ENCODE data around the gene SHF.
"Not testable (repeated sequence)": the region's sequence is repeated elsewhere in the genome, so short reads cannot be mapped to it uniquely, and the experiment has no call there.

SHF gene

GRCh38 chr15:45146405-45146804, 41.4 kb downstream of the SHF start:
- DNase-seq (ENCODE audit: low read depth): no peak

DNA sequence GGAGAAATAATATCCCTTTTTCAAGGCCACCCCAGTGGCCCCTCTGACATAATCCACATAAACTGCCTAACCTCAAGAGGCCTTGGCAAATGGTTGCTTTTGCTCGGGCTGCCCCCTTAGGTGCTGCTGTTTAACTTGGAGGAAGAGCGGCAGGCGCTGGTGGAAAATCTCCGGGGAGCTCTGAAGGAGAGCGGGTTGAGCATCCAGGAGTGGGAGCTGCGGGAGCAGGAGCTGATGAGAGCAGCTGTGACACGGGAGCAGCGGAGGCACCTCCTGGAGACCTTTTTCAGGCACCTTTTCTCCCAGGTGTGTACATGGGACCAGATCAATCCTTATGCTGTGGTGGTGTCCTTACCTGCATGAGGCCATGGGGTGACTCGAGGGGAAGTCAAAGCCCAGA, 43.0 kb downstream of the SHF start:
- DNase-seq (ENCODE audit: low read depth): no peak

DNA sequence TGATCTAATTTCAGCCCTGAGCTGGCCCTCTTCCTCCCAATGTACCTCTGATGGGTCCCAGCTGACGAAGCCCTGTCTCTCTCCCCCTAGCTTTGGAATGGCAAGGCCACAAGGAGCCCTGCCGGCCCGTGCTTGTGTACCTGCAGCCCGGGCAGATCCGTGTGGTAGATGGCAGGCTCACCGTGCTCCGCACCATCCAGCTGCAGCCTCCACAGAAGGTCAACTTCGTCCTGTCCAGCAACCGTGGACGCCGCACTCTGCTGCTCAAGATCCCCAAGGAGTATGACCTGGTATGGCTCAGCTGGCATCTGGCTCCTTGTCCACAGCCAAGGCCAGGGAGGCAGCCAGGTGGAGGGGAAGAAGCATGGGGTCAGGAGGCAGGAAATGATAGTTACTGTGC, 43.8 kb downstream of the SHF start:
- DNase-seq (ENCODE audit: low read depth): no peak

- DNase-seq (ENCODE audit: low read depth): no peak
Observed at GRCh38 chr15:45143056-45143455, 44.7 kb downstream of the SHF start.

GRCh38 chr15:45141386-45141785, 46.4 kb downstream of the SHF start:
- DNase-seq (ENCODE audit: low read depth): no peak

DNA sequence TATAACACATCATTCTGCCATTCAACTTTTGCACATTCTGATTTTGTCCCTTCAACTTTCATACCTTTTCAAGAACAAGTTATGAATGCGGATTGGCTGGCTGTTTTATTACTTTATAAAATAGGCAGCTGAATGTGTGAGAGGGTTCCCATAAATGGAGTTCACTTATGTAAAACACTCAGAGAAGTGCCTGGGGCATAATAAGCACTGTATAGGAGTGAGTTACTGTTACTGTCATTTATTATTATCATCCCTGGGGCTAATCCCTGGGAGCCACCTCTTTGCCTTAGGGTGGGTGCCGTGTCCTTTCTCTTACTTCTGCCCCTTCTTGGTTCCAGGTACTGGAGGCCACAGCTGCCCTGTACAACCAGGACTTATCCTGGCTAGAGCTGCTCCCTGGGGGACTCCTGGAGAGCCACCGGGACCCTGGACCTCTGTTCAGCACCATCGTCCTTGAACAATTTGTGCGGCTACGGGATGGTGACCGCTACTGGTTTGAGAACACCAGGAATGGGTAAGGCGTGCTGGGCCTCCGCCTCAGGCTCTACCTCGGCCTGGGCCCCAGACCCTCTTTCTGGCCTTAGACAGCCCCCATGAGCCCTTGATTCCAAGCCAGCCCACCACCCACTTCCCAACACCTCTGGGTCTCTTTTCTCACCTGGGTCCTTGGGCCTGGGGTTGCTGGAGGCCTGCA, 47.1 kb downstream of the SHF start:
- no peak for DNase-seq (ENCODE audit: low read depth)

DNA sequence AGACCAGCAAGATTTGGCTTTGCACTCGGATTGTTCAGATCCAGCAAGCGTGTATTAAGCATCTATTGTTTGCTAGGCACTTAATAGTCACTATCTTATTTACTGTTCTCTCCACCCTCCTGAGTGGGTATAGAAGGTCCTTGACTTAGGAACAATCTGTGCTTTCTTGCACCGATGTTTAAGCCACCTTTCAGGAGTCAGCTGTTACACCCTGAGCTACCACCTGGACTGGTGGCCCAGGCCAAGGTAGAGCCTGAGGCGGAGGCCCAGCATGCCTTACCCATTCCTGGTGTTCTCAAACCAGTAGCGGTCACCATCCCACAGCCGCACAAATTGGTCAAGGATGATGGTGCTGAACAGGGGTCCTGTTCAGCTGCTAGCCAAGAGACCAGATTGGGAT, 48.0 kb downstream of the SHF start:
- DNase-seq (ENCODE audit: low read depth): no peak

GRCh38 chr15:45138814-45139765, 48.7 kb downstream of the SHF start:
- DNase-seq (ENCODE audit: low read depth): no peak

DNA sequence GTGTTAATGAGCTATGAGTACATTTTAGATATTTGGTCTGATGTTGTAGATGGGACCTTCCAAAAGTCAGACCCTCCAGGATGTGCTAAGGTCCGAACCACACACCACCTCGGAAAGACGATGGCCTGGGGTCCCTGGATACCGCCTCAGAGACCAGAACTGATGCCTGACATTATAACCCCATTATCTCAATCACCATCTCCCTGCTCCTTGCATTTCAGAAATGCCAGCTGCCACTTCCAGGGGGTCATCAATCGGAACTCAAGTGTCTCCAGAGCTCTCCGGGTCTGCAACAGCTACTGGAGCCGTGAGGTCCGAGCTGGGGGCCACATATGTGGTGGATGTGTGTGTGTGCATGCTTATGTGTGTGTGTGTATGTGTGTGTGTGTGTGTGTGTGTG, 50.1 kb downstream of the SHF start:
- DNase-seq (ENCODE audit: low read depth): no peak

- DNase-seq (ENCODE audit: low read depth): no peak
Observed at GRCh38 chr15:45136378-45136764, 51.4 kb downstream of the SHF start.

DNA sequence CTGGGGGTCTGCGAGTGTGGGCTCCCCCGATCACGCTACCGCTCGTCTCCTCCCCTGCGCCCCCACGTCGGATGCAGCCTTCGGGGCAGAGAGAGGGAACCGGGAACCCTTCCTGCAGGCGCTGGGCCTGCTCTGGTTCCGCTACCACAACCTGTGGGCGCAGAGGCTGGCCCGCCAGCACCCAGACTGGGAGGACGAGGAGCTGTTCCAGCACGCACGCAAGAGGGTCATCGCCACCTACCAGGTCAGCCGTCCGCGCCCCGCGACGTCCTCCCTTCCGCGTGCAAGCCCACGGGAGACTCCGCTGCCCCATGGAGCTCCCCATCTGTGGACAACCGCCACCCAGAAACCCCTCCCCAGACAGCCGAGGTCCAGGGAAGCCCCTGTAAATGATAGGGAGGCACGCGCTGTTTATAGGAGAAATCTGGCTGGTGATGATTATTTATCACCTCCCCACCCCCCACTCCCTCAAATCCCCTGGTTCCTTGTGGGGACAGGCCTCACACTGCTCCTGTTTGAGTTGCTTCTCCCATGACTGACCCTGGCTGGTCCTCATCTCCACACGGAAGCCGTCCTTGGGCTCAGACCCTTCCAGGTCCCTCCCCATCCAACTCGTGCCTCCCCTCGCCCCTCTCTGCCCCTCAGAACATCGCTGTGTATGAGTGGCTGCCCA, 51.9 kb downstream of the SHF start:
- DNase-seq (ENCODE audit: low read depth): not testable (repeated sequence)

- DNase-seq (ENCODE audit: low read depth): no peak
Observed at GRCh38 chr15:45134682-45135604, 52.8 kb downstream of the SHF start.

GRCh38 chr15:45134046-45134445, 53.7 kb downstream of the SHF start:
- DNase-seq (ENCODE audit: low read depth): no peak

GRCh38 chr15:45133561-45133920, 54.2 kb downstream of the SHF start:
- DNase-seq (ENCODE audit: low read depth): no peak

DNA sequence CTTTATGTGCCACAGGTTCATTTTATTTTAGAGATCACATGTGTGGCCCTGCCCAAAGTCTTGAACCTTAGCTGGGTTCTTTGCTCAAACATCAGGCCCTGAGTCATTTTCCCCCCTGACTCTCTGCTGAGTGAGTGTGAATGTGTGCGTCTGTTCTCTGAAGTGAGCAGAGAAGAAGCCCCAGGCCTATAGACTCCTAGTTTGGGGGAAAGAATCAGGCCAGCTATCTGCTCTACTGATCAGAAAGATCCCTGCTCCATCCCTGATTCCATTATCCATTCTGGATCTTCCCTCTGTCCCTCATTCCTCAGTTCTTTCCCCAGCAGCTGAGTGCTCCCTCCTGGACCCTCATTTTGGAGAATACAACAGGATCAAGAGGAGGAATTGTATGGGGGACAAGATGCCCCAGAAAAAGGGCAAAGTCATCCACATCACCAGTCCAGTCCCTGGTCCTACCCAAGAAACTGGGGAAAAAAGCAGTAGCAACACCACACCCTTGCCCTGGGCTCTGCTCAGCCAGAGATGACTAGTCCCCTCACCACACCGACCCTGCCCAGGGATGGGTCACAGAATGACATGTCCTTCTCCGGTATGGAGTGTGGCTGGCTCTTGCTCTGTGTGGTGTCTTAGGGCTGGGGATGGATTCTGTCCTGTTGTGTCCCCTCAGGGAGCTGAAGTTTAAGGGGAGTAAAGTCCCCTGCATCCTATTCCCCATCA, 54.8 kb downstream of the SHF start:
- DNase-seq (ENCODE audit: low read depth): no peak

DNA sequence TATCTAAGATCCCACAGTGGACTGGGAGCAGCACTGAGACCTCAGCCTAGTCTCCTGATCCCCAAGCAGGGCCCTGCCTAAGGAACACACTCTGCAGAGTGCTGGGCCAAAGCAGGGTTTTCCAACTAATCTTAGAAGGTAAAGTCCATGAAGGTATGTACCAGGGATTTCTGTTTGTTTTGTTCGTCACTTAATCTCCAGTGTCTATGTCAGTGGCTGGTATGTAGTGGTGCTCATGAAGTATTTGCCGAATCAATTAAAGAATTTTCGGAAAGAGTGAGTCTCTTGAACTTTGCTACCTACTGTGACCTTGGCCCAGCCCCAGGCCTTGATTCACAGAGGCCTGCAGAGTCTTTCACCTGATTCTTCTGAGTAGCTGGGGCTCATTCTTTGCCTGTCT, 56.3 kb downstream of the SHF start:
- no peak for DNase-seq (ENCODE audit: low read depth)

DNA sequence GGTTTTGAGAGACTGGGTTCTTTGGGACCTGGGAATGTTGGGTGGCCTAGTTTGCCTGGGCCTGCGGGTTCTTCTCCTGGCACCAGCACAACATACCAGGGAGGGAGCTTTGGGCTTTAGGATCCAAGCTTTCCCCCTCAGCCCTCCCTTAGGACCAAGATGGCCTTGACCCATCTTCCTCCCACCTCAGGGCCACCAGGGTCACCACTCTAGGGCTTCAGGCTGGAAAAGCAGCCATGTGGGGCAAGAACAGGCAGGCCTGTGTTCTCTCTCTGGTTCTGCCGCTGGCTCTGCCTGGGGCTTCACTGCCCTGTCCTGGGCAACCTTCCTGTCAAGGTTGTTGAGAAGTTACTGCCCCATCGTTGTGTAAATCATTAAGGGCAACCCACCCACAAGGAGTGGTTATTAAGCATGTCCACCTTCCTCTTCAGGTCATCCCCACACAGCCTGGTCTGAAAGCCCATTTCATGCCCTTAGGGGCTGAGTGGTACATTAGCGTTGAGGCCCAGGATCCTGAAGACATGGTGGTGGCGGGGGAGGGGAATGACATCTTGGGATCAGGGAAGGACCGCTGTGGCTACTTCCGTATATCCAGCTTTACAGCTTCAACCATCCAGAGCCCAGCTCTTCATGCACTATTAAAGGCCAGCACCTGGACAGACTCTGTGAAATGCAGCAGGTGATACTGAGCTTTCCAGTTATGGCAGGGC, 57.3 kb downstream of the SHF start:
- no peak for DNase-seq (ENCODE audit: low read depth)

DNA sequence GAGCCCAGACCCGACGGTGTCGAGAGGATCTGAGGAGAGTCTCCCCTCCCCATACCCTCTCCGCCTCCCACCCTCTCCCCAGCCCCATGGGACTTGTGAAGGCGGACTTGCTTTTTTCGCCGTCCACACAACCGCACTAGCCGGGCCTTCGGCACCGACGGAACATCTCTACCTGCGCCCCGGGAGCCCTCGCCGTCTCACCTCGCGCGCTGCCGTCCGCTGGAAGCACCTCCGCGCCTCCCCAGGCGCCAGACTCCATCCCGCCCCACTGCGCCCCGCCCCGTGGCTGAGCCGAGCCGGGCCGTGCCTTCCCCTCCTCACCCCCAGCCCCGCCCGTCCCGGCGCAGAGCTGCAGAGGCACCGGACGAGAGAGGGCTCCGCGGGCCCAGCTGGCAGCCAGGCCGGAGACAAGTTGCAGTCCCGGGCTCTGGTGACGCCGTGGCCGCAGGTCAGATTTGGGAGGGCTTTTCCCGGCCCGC, 58.1 kb downstream of the SHF start, which contains the start of the genes DUOX1 and DUOXA1:
TSS of gene DUOX1 (plus strand) at position 344 of the 479 bp plus-strand sequence. CDS start 1,973 bp downstream, outside the sequence.
TSS of gene DUOXA1 (minus strand) at position 229 of the 479 bp plus-strand sequence. CDS start 6,865 bp downstream, outside the sequence.
- no peak for DNase-seq (ENCODE audit: low read depth)

GRCh38 chr15:45128971-45129639, 58.7 kb downstream of the SHF start:
- no peak for DNase-seq (ENCODE audit: low read depth)

Measured in GM04503 (cell line).